Psoas muscle (tissue), 8 donors: ENCODE data around the gene OR2T4. TPM values are rescaled to one million over a fixed set of nuclear protein-coding genes. Genes with fewer than 3 reads are reported as not detected.

Source experiments
- ATAC-seq, 4 donors: fragments of 200-7000 bp; cut with Tn5 transposase; one replicate each; pipeline ENCODE4 v1.9.1; 2020; ENCODE audit warnings: moderate library complexity in 3 of 4, mild to moderate bottlenecking in 2 of 4
- DNase-seq, 2 donors: peaks; one replicate each; pipeline ENCODE4 v3.0.0-alpha.2; 2020
- H3K27ac ChIP-seq: fragments of 200-600 bp; one replicate; pipeline ENCODE4 v1.8.0; 2022
- H3K27me3 ChIP-seq, 3 donors: fragments of 200-600 bp in 1 of 3; one replicate each; pipeline versions ENCODE4 v1.6.1 to v1.8.0; 2013 to 2022; ENCODE audit warnings: low read length in 2 of 3, mild to moderate bottlenecking in 2 of 3, moderate library complexity in 1 of 3; ENCODE audit not compliant: insufficient read depth in 3 of 3
- H3K36me3 ChIP-seq, 2 donors: fragments of 200-600 bp in 1 of 2; one replicate each; pipeline versions ENCODE4 v1.6.1 to v1.8.0; 2013 to 2022; ENCODE audit warnings: low read depth in 1 of 2, mild to moderate bottlenecking in 1 of 2, moderate library complexity in 1 of 2; ENCODE audit not compliant: insufficient read depth in 1 of 2
- H3K4me1 ChIP-seq: fragments of 200-600 bp; one replicate; pipeline ENCODE4 v1.8.0; 2022
- H3K4me3 ChIP-seq: fragments of 200-600 bp; one replicate; pipeline ENCODE4 v1.8.0; 2022; ENCODE audit warnings: mild to moderate bottlenecking
- H3K9me3 ChIP-seq: fragments of 200-600 bp; one replicate; pipeline ENCODE4 v1.8.0; 2022
- WGBS, 3 donors: extraction: QIAGEN DNeasy Blood & Tissue Kit; methylation state at CpG; one replicate each; pipeline versions ENCODE4 v1.1.6 to v1.1.7; 2013; 5-methylcytosine and 5-hydroxymethylcytosine counted together
- intact Hi-C, 2 donors: fragments of 100-400 bp; cut with DNase I; formaldehyde crosslinking; loops; one replicate each; pipeline versions ENCODE4 v1.11.0 to v1.14.2; 2022
- polyA plus RNA-seq, 3 donors: library from polyadenylated mRNA; stranded (reverse); fragments of 200-250 nt; gene quantifications; one replicate each; pipeline ENCODE4 v1.2.3, GENCODE V29; 2013
- total RNA-seq, 4 donors: library from RNA; stranded (reverse); fragmentation: NEBNext Ultra II Directional in 2 of 4; extraction: Animal tissue kit (Norgen Biotek cat#: 25700) in 2 of 4; gene quantifications; one replicate each; pipeline versions ENCODE4 v1.2.1 to v1.2.4, GENCODE V29; 2021 to 2023
- TF ChIP-seq, protein P1 (sequence below): fragments of 200-600 bp; IDR thresholded peaks from one replicate; pipeline ENCODE4 v1.8.0; 2022; ENCODE audit warnings: antibody characterized with exemption
- donor health status: healthy with polysubstance abuse.
- donor health status: DM: no; HTN: no; CAD: no; lungs with moderate emphysema.
- donor health status: Bipolar disorder and iron deficiency.
- donor health status: healthy.
- donor health status: DM: yes; HTN: yes; CAD: no.
- donor health status: DM: no; HTN: no; CAD: no.
- donor health status: DM: no; HTN: no; CAD: no.
- donor health status: DM: yes; HTN: yes; CAD: no.

Gene OR2T4
- total and polyA plus RNA-seq, 7 donors, result not detected

- H3K4me1 ChIP-seq, result no peaks in the 10 kb centered on the region
- no peak overlapping the region for H3K4me3 ChIP-seq
- no peak for ATAC-seq
- TF ChIP-seq, protein P1, sequence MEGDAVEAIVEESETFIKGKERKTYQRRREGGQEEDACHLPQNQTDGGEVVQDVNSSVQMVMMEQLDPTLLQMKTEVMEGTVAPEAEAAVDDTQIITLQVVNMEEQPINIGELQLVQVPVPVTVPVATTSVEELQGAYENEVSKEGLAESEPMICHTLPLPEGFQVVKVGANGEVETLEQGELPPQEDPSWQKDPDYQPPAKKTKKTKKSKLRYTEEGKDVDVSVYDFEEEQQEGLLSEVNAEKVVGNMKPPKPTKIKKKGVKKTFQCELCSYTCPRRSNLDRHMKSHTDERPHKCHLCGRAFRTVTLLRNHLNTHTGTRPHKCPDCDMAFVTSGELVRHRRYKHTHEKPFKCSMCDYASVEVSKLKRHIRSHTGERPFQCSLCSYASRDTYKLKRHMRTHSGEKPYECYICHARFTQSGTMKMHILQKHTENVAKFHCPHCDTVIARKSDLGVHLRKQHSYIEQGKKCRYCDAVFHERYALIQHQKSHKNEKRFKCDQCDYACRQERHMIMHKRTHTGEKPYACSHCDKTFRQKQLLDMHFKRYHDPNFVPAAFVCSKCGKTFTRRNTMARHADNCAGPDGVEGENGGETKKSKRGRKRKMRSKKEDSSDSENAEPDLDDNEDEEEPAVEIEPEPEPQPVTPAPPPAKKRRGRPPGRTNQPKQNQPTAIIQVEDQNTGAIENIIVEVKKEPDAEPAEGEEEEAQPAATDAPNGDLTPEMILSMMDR, result no peak
- H3K27ac ChIP-seq, result no peak overlapping the region
- no peaks in the 10 kb centered on the region for H3K36me3 ChIP-seq
- 86 to 89% (median 88%) methylated on average over 6 of the region's 6 CpGs for WGBS, 3 donors
- no peaks in the 10 kb centered on the region for H3K9me3 ChIP-seq
- no peak for DNase-seq
- H3K27me3 ChIP-seq, result no peaks in the 10 kb centered on the region
- intact Hi-C loops, result no loop called here
Measured at GRCh38 chr1:248404024-248404423, 42.6 kb downstream of the OR2T4 start.

- Histone ChIP-seq H3K9me3 (no peaks in the 10 kb centered on the region), H3K27ac (no peak overlapping the region), H3K4me3 (no peak overlapping the region), H3K4me1 (no peaks in the 10 kb centered on the region), H3K27me3 (no peaks in the 10 kb centered on the region), H3K36me3 (no peaks in the 10 kb centered on the region)
- TF ChIP-seq, protein P1, result no peak
- ATAC-seq (no peak), DNase-seq (no peak)
- 57 to 74% (median 62%) methylated on average over 8 of the region's 8 CpGs for WGBS, 3 donors
- intact Hi-C loops, result no loop called here
Measured at GRCh38 chr1:248406721-248407692, 45.5 kb downstream of the OR2T4 start.

Other genes with a start within 250 kb of the OR2T4 start
- not detected for gene OR2M5, start 216.5 kb upstream of the OR2T4 start, total RNA-seq
- not detected for gene OR2M5, start 216.5 kb upstream of the OR2T4 start, polyA plus RNA-seq
- gene OR2M2, start 186.8 kb upstream of the OR2T4 start, total RNA-seq, result not detected
- not detected for gene OR2M2, start 186.8 kb upstream of the OR2T4 start, polyA plus RNA-seq
- gene OR2M3, start 164.4 kb upstream of the OR2T4 start, total RNA-seq, result not detected
- not detected for gene OR2M3, start 164.4 kb upstream of the OR2T4 start, polyA plus RNA-seq
- not detected for gene OR2M4, start 130.2 kb upstream of the OR2T4 start, total RNA-seq
- not detected for gene OR2M4, start 130.2 kb upstream of the OR2T4 start, polyA plus RNA-seq
- not detected for gene OR2T33, start 83.7 kb upstream of the OR2T4 start, total RNA-seq
- not detected for gene OR2T33, start 83.7 kb upstream of the OR2T4 start, polyA plus RNA-seq
- gene OR2T12, start 58.2 kb upstream of the OR2T4 start, total RNA-seq, result not detected
- gene OR2T12, start 58.2 kb upstream of the OR2T4 start, polyA plus RNA-seq, result not detected
- not detected for gene OR2M7, start 37.1 kb upstream of the OR2T4 start, total RNA-seq
- gene OR2M7, start 37.1 kb upstream of the OR2T4 start, polyA plus RNA-seq, result not detected
- not detected for gene OR14C36, start 12.9 kb upstream of the OR2T4 start, total RNA-seq
- gene OR14C36, start 12.9 kb upstream of the OR2T4 start, polyA plus RNA-seq, result not detected
- not detected for gene OR2T6, start 14.1 kb downstream of the OR2T4 start, total RNA-seq
- gene OR2T6, start 14.1 kb downstream of the OR2T4 start, polyA plus RNA-seq, result not detected
- gene OR2T1, start 41.4 kb downstream of the OR2T4 start, total RNA-seq, result not detected
- gene OR2T1, start 41.4 kb downstream of the OR2T4 start, polyA plus RNA-seq, result not detected
- not detected for gene OR2T2, start 84.0 kb downstream of the OR2T4 start, total RNA-seq
- gene OR2T2, start 84.0 kb downstream of the OR2T4 start, polyA plus RNA-seq, result not detected
- gene OR2T3, start 111.7 kb downstream of the OR2T4 start, total RNA-seq, result not detected
- gene OR2T3, start 111.7 kb downstream of the OR2T4 start, polyA plus RNA-seq, result not detected
- gene OR2T5, start 126.9 kb downstream of the OR2T4 start, total RNA-seq, result not detected
- not detected for gene OR2T5, start 126.9 kb downstream of the OR2T4 start, polyA plus RNA-seq
- not detected for gene OR2G6, start 146.4 kb downstream of the OR2T4 start, total RNA-seq
- not detected for gene OR2G6, start 146.4 kb downstream of the OR2T4 start, polyA plus RNA-seq
- gene OR2T29, start 201.1 kb downstream of the OR2T4 start, total RNA-seq, result not detected
- gene OR2T29, start 201.1 kb downstream of the OR2T4 start, polyA plus RNA-seq, result not detected
- gene OR2T34, start 213.1 kb downstream of the OR2T4 start, total RNA-seq, result not detected
- gene OR2T34, start 213.1 kb downstream of the OR2T4 start, polyA plus RNA-seq, result not detected
- gene OR2T10, start 236.0 kb downstream of the OR2T4 start, total RNA-seq, result not detected
- not detected for gene OR2T10, start 236.0 kb downstream of the OR2T4 start, polyA plus RNA-seq